Measurements from ENCODE around the gene TMTC1. TPM values are rescaled to one million over a fixed set of nuclear protein-coding genes. Genes with fewer than 3 reads are reported as not detected.
A peak's percentile ranks its signal among the peaks of the same experiment; 100 is the strongest.

Gene TMTC1
- total and polyA plus RNA-seq, 2 donors (not counting 1 experiment from before 2014, with no cell fraction given): 62.2 to 222 TPM

DNA sequence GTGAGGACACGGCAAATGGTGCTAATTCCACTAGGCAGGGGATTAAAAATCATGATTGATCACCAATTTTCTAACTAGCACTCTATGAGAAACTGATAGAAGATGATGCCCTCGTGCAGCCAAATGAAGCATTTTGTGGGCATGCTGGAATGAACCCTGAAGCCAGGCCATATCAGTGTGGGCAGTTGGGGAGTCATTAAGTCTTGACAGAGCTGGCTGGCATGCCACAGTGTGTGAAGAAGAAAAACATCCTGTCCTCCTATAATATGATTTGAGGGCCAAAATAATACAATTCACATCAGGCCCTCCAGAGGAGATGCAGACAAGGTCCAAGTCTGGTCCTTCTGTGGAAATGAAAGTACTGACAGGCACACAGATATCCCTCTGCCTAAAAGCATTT lies 107.1 kb downstream of the TMTC1 start:
- Histone ChIP-seq H3K4me3 (replicated peaks in 1 of 4; ENCODE audit: control extremely low read depth in 1 of 4, insufficient read depth in 1 of 4, low read depth in 3 of 4, low read length in 4 of 4) (no peak overlapping the region), H3K9me3 (ENCODE audit: control insufficient read depth, insufficient read depth, low read depth, low read length) (no peaks in the 10 kb centered on the region), H2AFZ (ENCODE audit: low read length) (no peak overlapping the region), H3K4me1 (ENCODE audit: control insufficient read depth, extremely low read depth, insufficient read depth, low read length) (no peaks in the 10 kb centered on the region), H4K20me1 (ENCODE audit: control insufficient read depth, extremely low read depth, insufficient read depth, low read length) (no peaks in the 10 kb centered on the region), H3K9ac (ENCODE audit: insufficient read depth, low read length) (no peak overlapping the region), H3K79me2 (ENCODE audit: control insufficient read depth, insufficient read depth, low read length) (no peaks in the 10 kb centered on the region), H3K27me3 (ENCODE audit: control insufficient read depth, insufficient read depth, low read length) (no peaks in the 10 kb centered on the region), H3K4me2 (ENCODE audit: extremely low read depth, insufficient read depth, low read length) (no peak overlapping the region), H3K36me3 (ENCODE audit: control insufficient read depth, insufficient read depth, low read length) (no peaks in the 10 kb centered on the region), H3K27ac (ENCODE audit: insufficient read depth, low read length) (no peak overlapping the region)
- TF ChIP-seq EZH2 (IDR thresholded peaks at IDR 0.05; ENCODE audit: low read length, missing control alignments): no peak
- TF ChIP-seq, protein P1, sequence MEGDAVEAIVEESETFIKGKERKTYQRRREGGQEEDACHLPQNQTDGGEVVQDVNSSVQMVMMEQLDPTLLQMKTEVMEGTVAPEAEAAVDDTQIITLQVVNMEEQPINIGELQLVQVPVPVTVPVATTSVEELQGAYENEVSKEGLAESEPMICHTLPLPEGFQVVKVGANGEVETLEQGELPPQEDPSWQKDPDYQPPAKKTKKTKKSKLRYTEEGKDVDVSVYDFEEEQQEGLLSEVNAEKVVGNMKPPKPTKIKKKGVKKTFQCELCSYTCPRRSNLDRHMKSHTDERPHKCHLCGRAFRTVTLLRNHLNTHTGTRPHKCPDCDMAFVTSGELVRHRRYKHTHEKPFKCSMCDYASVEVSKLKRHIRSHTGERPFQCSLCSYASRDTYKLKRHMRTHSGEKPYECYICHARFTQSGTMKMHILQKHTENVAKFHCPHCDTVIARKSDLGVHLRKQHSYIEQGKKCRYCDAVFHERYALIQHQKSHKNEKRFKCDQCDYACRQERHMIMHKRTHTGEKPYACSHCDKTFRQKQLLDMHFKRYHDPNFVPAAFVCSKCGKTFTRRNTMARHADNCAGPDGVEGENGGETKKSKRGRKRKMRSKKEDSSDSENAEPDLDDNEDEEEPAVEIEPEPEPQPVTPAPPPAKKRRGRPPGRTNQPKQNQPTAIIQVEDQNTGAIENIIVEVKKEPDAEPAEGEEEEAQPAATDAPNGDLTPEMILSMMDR (conservative IDR thresholded peaks at IDR 0.05 in 1 of 2, IDR thresholded peaks at IDR 0.05 in 1 of 2; ENCODE audit: low read depth in 1 of 2, low read length in 2 of 2): no peak
- no peak for DNase-seq (ENCODE audit: low read depth in 2 of 2)

DNA sequence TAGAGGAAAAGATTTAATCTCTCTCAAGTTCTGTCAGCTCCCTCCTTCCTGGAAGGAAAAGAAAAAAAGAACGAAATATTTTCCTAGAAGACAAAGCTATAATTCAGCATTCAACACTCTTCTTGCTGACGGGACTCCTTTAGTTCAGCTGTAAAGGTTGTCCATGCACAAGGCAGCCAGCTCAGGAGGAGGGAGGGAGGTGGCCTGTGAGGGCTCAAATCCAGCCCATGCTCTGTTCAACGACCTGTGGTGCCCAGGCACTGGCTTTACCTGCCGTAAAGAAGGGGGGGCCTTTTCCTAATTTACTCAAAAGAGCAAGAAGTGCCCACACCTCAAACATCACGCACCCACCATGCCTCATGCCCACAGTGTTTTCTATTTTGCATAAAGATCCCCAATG lies 109.3 kb downstream of the TMTC1 start:
- DNase-seq (ENCODE audit: low read depth in 2 of 2): no peak
- H3K4me1 ChIP-seq (ENCODE audit: control insufficient read depth, extremely low read depth, insufficient read depth, low read length): no peaks in the 10 kb centered on the region
- no peaks in the 10 kb centered on the region for H3K79me2 ChIP-seq (ENCODE audit: control insufficient read depth, insufficient read depth, low read length)
- no peaks in the 10 kb centered on the region for H3K27me3 ChIP-seq (ENCODE audit: control insufficient read depth, insufficient read depth, low read length)
- no peak overlapping the region for H3K4me3 ChIP-seq (replicated peaks in 1 of 4; ENCODE audit: control extremely low read depth in 1 of 4, insufficient read depth in 1 of 4, low read depth in 3 of 4, low read length in 4 of 4)
- no peak overlapping the region for H3K27ac ChIP-seq (ENCODE audit: insufficient read depth, low read length)
- H4K20me1 ChIP-seq (ENCODE audit: control insufficient read depth, extremely low read depth, insufficient read depth, low read length): no peaks in the 10 kb centered on the region
- H2AFZ ChIP-seq (ENCODE audit: low read length): no peak overlapping the region
- no peaks in the 10 kb centered on the region for H3K36me3 ChIP-seq (ENCODE audit: control insufficient read depth, insufficient read depth, low read length)
- no peaks in the 10 kb centered on the region for H3K9me3 ChIP-seq (ENCODE audit: control insufficient read depth, insufficient read depth, low read depth, low read length)
- TF ChIP-seq, protein P1 (conservative IDR thresholded peaks at IDR 0.05 in 1 of 2, IDR thresholded peaks at IDR 0.05 in 1 of 2; ENCODE audit: low read depth in 1 of 2, low read length in 2 of 2): no peak
- no peak for TF ChIP-seq EZH2 (IDR thresholded peaks at IDR 0.05; ENCODE audit: low read length, missing control alignments)
- no peak overlapping the region for H3K9ac ChIP-seq (ENCODE audit: insufficient read depth, low read length)
- H3K4me2 ChIP-seq (ENCODE audit: extremely low read depth, insufficient read depth, low read length): no peak overlapping the region

DNA sequence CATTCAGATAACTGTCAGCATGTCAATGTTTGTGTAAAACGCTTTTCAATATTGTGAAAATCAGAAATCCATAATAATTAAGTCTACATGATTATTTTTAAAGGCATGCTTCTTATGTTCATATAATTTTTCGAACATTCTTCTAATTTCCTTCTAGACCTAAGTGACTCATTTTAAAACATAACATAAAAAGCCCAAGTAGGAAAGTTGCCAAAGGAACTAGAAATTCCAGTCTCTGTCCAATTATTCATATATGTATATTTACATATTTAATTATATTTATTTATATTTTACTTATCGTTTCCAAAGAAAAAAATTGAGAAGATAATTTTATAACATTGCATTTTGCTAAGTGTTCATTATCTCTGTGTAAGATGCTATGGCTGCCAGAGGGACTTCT lies 110.4 kb downstream of the TMTC1 start:
- H3K36me3 ChIP-seq (ENCODE audit: control insufficient read depth, insufficient read depth, low read length): no peaks in the 10 kb centered on the region
- H3K9ac ChIP-seq (ENCODE audit: insufficient read depth, low read length): no peak overlapping the region
- H3K4me2 ChIP-seq (ENCODE audit: extremely low read depth, insufficient read depth, low read length): no peak overlapping the region
- H3K4me3 ChIP-seq (replicated peaks in 1 of 4; ENCODE audit: control extremely low read depth in 1 of 4, insufficient read depth in 1 of 4, low read depth in 3 of 4, low read length in 4 of 4): no peak overlapping the region
- no peaks in the 10 kb centered on the region for H3K9me3 ChIP-seq (ENCODE audit: control insufficient read depth, insufficient read depth, low read depth, low read length)
- no peak overlapping the region for H3K27ac ChIP-seq (ENCODE audit: insufficient read depth, low read length)
- no peak overlapping the region for H2AFZ ChIP-seq (ENCODE audit: low read length)
- no peaks in the 10 kb centered on the region for H3K4me1 ChIP-seq (ENCODE audit: control insufficient read depth, extremely low read depth, insufficient read depth, low read length)
- no peaks in the 10 kb centered on the region for H4K20me1 ChIP-seq (ENCODE audit: control insufficient read depth, extremely low read depth, insufficient read depth, low read length)
- H3K79me2 ChIP-seq (ENCODE audit: control insufficient read depth, insufficient read depth, low read length): no peaks in the 10 kb centered on the region
- TF ChIP-seq, protein P1 (conservative IDR thresholded peaks at IDR 0.05 in 1 of 2, IDR thresholded peaks at IDR 0.05 in 1 of 2; ENCODE audit: low read depth in 1 of 2, low read length in 2 of 2): no peak
- no peak for TF ChIP-seq EZH2 (IDR thresholded peaks at IDR 0.05; ENCODE audit: low read length, missing control alignments)
- H3K27me3 ChIP-seq (ENCODE audit: control insufficient read depth, insufficient read depth, low read length): no peaks in the 10 kb centered on the region
- DNase-seq (ENCODE audit: low read depth in 2 of 2): peak; percentile 29 to 71
